HEK293 (cell line): ENCODE measurements around the gene LYPD6B.

Source experiments
- CTCF ChIA-PET: fragments of 350-600 bp; formaldehyde crosslinking; extraction: SDS; loops from one replicate; lab custom pipeline; 2021; ENCODE audit warnings: antibody characterized with exemption; lab: Yijun Ruan, JAX
- POLR2A ChIA-PET: fragments of 300-600 bp; formaldehyde crosslinking; extraction: SDS; loops from one replicate; lab custom pipeline; 2020; ENCODE audit warnings: antibody characterized with exemption, inconsistent platforms; lab: Yijun Ruan, JAX
- H3K27ac ChIP-seq: fragments of 200-500 bp; sonication (Bioruptor generic); 2 replicates; pipeline ENCODE4 v1.5.1; 2014; ENCODE audit warnings: low read depth, low read length, control low read depth, inconsistent platforms; ENCODE audit errors: extremely low read depth
- H3K36me3 ChIP-seq, 2 experiments: fragments of 200-500 bp in 1 of 2; sonication (Bioruptor generic) in 1 of 2; 1 replicate in 1 of 2; 2 replicates in 1 of 2; pipeline ENCODE4 v1.5.1; 2014 to 2017; ENCODE audit warnings: inconsistent platforms in 2 of 2, low read length in 2 of 2; ENCODE audit not compliant: control insufficient read depth in 2 of 2, insufficient read depth in 1 of 2
- H3K4me1 ChIP-seq: fragments of 200-500 bp; sonication (Bioruptor generic); 2 replicates; pipeline ENCODE4 v1.5.1; 2014; ENCODE audit warnings: mild to moderate bottlenecking, low read length, inconsistent platforms; ENCODE audit not compliant: control insufficient read depth, insufficient read depth
- H3K4me3 ChIP-seq: 2 replicates; pipeline ENCODE4 v1.5.1; 2011; ENCODE audit warnings: low read depth, mild to moderate bottlenecking, control low read depth, low read length, moderate library complexity
- H3K9me3 ChIP-seq: fragments of 200-500 bp; sonication (Bioruptor generic); 2 replicates; pipeline ENCODE4 v1.5.1; 2014; ENCODE audit warnings: low read depth, low read length, inconsistent platforms; ENCODE audit not compliant: control insufficient read depth, insufficient read depth
- GFI1B ChIP-seq: fragments of 450-650 bp; formaldehyde crosslinking; IDR thresholded peaks from 2 replicates; pipeline ENCODE4 v1.5.1; 2016; ENCODE audit warnings: missing biosample characterization, missing genetic modification characterization
- MZF1 ChIP-seq: fragments of 450-650 bp; formaldehyde crosslinking; IDR thresholded peaks from 2 replicates; pipeline ENCODE4 v1.5.1; 2017; ENCODE audit warnings: missing biosample characterization, missing genetic modification characterization, borderline replicate concordance
- OSR2 ChIP-seq: fragments of 450-650 bp; formaldehyde crosslinking; IDR thresholded peaks from 2 replicates; pipeline ENCODE4 v1.5.1; 2016; ENCODE audit warnings: missing biosample characterization, missing genetic modification characterization
- PRDM1 ChIP-seq: fragments of 450-650 bp; formaldehyde crosslinking; IDR thresholded peaks from 2 replicates; pipeline ENCODE4; 2016; ENCODE audit warnings: missing biosample characterization, missing genetic modification characterization
- RBAK ChIP-seq: fragments of 450-650 bp; formaldehyde crosslinking; IDR thresholded peaks from 2 replicates; pipeline ENCODE4 v1.5.1; 2016; ENCODE audit warnings: missing biosample characterization, missing genetic modification characterization
- SCRT1 ChIP-seq: fragments of 450-650 bp; formaldehyde crosslinking; IDR thresholded peaks from 2 replicates; pipeline ENCODE4 v1.5.1; 2016; ENCODE audit warnings: missing biosample characterization, missing genetic modification characterization, borderline replicate concordance
- SP7 ChIP-seq: fragments of 450-650 bp; formaldehyde crosslinking; IDR thresholded peaks from 2 replicates; pipeline ENCODE4 v1.5.1; 2016; ENCODE audit warnings: missing biosample characterization, missing genetic modification characterization
- TRIM28 ChIP-seq: IDR thresholded peaks from 2 replicates; pipeline ENCODE4 v1.6.1; 2011; ENCODE audit warnings: low read length, control low read depth, borderline replicate concordance
- YY2 ChIP-seq: fragments of 450-650 bp; formaldehyde crosslinking; IDR thresholded peaks from 2 replicates; pipeline ENCODE4 v1.5.1; 2016; ENCODE audit warnings: missing biosample characterization, missing genetic modification characterization
- ZBTB20 ChIP-seq: fragments of 450-650 bp; formaldehyde crosslinking; IDR thresholded peaks from 2 replicates; pipeline ENCODE4 v1.5.1; 2016; ENCODE audit warnings: missing biosample characterization, missing genetic modification characterization
- ZFP3 ChIP-seq: fragments of 450-650 bp; formaldehyde crosslinking; IDR thresholded peaks from 2 replicates; pipeline ENCODE4 v1.5.1; 2016; ENCODE audit warnings: low read depth, missing biosample characterization, missing genetic modification characterization
- ZFP37 ChIP-seq: fragments of 450-650 bp; formaldehyde crosslinking; IDR thresholded peaks from 2 replicates; pipeline ENCODE4 v1.5.1; 2016; ENCODE audit warnings: missing biosample characterization, missing genetic modification characterization
- ZNF112 ChIP-seq: fragments of 450-650 bp; formaldehyde crosslinking; IDR thresholded peaks from 2 replicates; pipeline ENCODE4 v1.5.0; 2017; ENCODE audit warnings: missing biosample characterization, missing genetic modification characterization
- ZNF169 ChIP-seq: fragments of 450-650 bp; formaldehyde crosslinking; IDR thresholded peaks from 2 replicates; pipeline ENCODE4 v1.5.1; 2016; ENCODE audit warnings: missing biosample characterization, missing genetic modification characterization
- ZNF202 ChIP-seq: fragments of 450-650 bp; formaldehyde crosslinking; IDR thresholded peaks from 2 replicates; pipeline ENCODE4 v1.5.1; 2016; ENCODE audit warnings: missing biosample characterization, missing genetic modification characterization, borderline replicate concordance
- ZNF248 ChIP-seq: fragments of 450-650 bp; formaldehyde crosslinking; IDR thresholded peaks from 2 replicates; pipeline ENCODE4 v1.5.1; 2017; ENCODE audit warnings: missing biosample characterization, missing genetic modification characterization
- ZNF302 ChIP-seq: fragments of 450-650 bp; formaldehyde crosslinking; IDR thresholded peaks from 2 replicates; pipeline ENCODE4 v1.5.1; 2016; ENCODE audit warnings: missing biosample characterization, missing genetic modification characterization, low read depth
- ZNF426 ChIP-seq: fragments of 450-650 bp; formaldehyde crosslinking; IDR thresholded peaks from 2 replicates; pipeline ENCODE4 v1.5.1; 2017; ENCODE audit warnings: missing biosample characterization, missing genetic modification characterization, mild to moderate bottlenecking, inconsistent platforms, moderate library complexity
- ZNF488 ChIP-seq: fragments of 450-650 bp; formaldehyde crosslinking; IDR thresholded peaks from 2 replicates; pipeline ENCODE4 v1.5.1; 2016; ENCODE audit warnings: missing biosample characterization, missing genetic modification characterization
- ZNF514 ChIP-seq: fragments of 450-650 bp; formaldehyde crosslinking; IDR thresholded peaks from 2 replicates; pipeline ENCODE4 v1.5.1; 2016; ENCODE audit warnings: missing biosample characterization, missing genetic modification characterization
- ZNF529 ChIP-seq: fragments of 450-650 bp; formaldehyde crosslinking; IDR thresholded peaks from 2 replicates; pipeline ENCODE4 v1.5.1; 2017; ENCODE audit warnings: missing genetic modification characterization, missing biosample characterization; ENCODE audit not compliant: insufficient replicate concordance
- ZNF530 ChIP-seq: fragments of 450-650 bp; formaldehyde crosslinking; IDR thresholded peaks from 2 replicates; pipeline ENCODE4 v1.5.1; 2016; ENCODE audit warnings: low read depth, missing biosample characterization, missing genetic modification characterization
- ZNF544 ChIP-seq: fragments of 450-650 bp; formaldehyde crosslinking; IDR thresholded peaks from 2 replicates; pipeline ENCODE4 v1.5.0; 2017; ENCODE audit warnings: missing biosample characterization, missing genetic modification characterization
- ZNF555 ChIP-seq: fragments of 450-650 bp; formaldehyde crosslinking; conservative IDR thresholded peaks from 2 replicates; pipeline ENCODE4 v1.5.1; 2017; ENCODE audit warnings: missing biosample characterization, mild to moderate bottlenecking, missing genetic modification characterization, inconsistent platforms
- ZNF623 ChIP-seq: fragments of 450-650 bp; formaldehyde crosslinking; IDR thresholded peaks from 2 replicates; pipeline ENCODE4 v1.5.1; 2016; ENCODE audit warnings: missing biosample characterization, missing genetic modification characterization
- ZNF658 ChIP-seq: fragments of 450-650 bp; formaldehyde crosslinking; IDR thresholded peaks from 2 replicates; pipeline ENCODE4; 2016; ENCODE audit warnings: missing biosample characterization, missing genetic modification characterization
- ZNF664 ChIP-seq: fragments of 450-650 bp; formaldehyde crosslinking; IDR thresholded peaks from 2 replicates; pipeline ENCODE4 v1.5.1; 2016; ENCODE audit warnings: missing biosample characterization, missing genetic modification characterization
- ZNF707 ChIP-seq: fragments of 450-650 bp; formaldehyde crosslinking; IDR thresholded peaks from 2 replicates; pipeline ENCODE4 v1.5.1; 2016; ENCODE audit warnings: missing biosample characterization, missing genetic modification characterization
- ZNF785 ChIP-seq: fragments of 450-650 bp; formaldehyde crosslinking; IDR thresholded peaks from 2 replicates; pipeline ENCODE4 v1.5.1; 2016; ENCODE audit warnings: missing biosample characterization, missing genetic modification characterization
- ZNF792 ChIP-seq: fragments of 450-650 bp; formaldehyde crosslinking; IDR thresholded peaks from 2 replicates; pipeline ENCODE4 v1.5.1; 2016; ENCODE audit warnings: missing biosample characterization, missing genetic modification characterization
- ZNF843 ChIP-seq: fragments of 450-650 bp; formaldehyde crosslinking; IDR thresholded peaks from 2 replicates; pipeline ENCODE4 v1.5.1; 2016; ENCODE audit warnings: missing biosample characterization, missing genetic modification characterization
- TF ChIP-seq, protein P1 (sequence below): fragments of 450-650 bp; formaldehyde crosslinking; IDR thresholded peaks from 2 replicates; pipeline ENCODE4 v1.5.0; 2017; ENCODE audit warnings: missing biosample characterization, missing genetic modification characterization, borderline replicate concordance
- TF ChIP-seq, protein P2 (sequence below): fragments of 450-650 bp; formaldehyde crosslinking; IDR thresholded peaks from 2 replicates; pipeline ENCODE4 v1.5.1; 2017; ENCODE audit warnings: missing biosample characterization, mild to moderate bottlenecking, missing genetic modification characterization, moderate library complexity

LYPD6B gene

GRCh38 chr2:149089068-149089467 lies 50.6 kb downstream of the LYPD6B start:
- ChIA-PET POLR2A (no interaction called here), CTCF (interaction anchor here (0.7 to 1.2 kb wide), 2 partner anchors 9 to 72 kb away, joined by 3 read pairs; no protein-coding TSS in a partner anchor)
- Histone ChIP-seq H3K4me3 (no peak overlapping the region), H3K9me3 (no peaks in the 10 kb centered on the region), H3K27ac (no peak overlapping the region), H3K4me1 (no peaks in the 10 kb centered on the region), H3K36me3 (no peaks in the 10 kb centered on the region)
- TF ChIP-seq ZNF623 (tag by site-specific recombination) (no peak), ZNF843 (no peak), ZNF302 (no peak), ZNF544 (tag by site-specific recombination) (no peak), PRDM1 (tag by site-specific recombination) (no peak), ZNF707 (tag by site-specific recombination) (no peak), ZNF202 (no peak), ZNF169 (no peak), ZNF426 (tag by site-specific recombination) (no peak), ZNF488 (tag by site-specific recombination) (no peak), SCRT1 (tag by site-specific recombination) (no peak), ZNF792 (tag by site-specific recombination) (no peak), ZNF555 (no peak), RBAK (tag by site-specific recombination) (no peak)

DNA sequence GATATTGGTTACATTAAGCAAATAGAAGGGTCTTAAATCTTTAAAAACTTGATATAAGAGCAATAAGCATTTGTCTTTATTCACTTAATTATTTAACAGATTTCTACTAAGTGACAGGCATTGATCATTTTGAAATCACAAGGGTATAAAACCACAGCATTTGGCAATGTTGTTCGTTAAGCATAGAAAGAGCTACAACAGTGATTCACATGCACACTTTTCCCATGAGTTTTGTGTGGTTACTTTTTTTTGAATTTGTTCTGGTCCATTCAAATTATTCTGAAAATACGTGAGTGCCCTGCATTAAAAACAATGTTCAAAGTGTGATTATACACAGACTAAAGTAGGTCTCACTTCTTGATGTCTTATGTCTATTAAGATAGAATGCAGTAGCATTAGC lies 52.2 kb downstream of the LYPD6B start:
- ChIA-PET CTCF (no interaction called here), POLR2A (no interaction called here)
- no peaks in the 10 kb centered on the region for H3K36me3 ChIP-seq
- no peak overlapping the region for H3K27ac ChIP-seq
- H3K4me3 ChIP-seq = no peak overlapping the region
- H3K9me3 ChIP-seq = no peaks in the 10 kb centered on the region
- H3K4me1 ChIP-seq = no peaks in the 10 kb centered on the region
- no peak for TF ChIP-seq ZNF112
- no peak for TF ChIP-seq MZF1
- TF ChIP-seq ZNF664 (tag by site-specific recombination) = no peak
- no peak for TF ChIP-seq GFI1B (tag by site-specific recombination)
- no peak for TF ChIP-seq ZFP37 (tag by site-specific recombination)
- no peak for TF ChIP-seq ZNF248 (tag by site-specific recombination)
- TF ChIP-seq OSR2 (tag by site-specific recombination) = no peak
- TF ChIP-seq ZNF514 (tag by site-specific recombination) = no peak
- no peak for TF ChIP-seq ZNF785 (tag by site-specific recombination)
- TF ChIP-seq SP7 (tag by site-specific recombination) = no peak
- no peak for TF ChIP-seq ZNF792 (tag by site-specific recombination)
- no peak for TF ChIP-seq ZFP3 (tag by site-specific recombination)
- TF ChIP-seq ZBTB20 (tag by site-specific recombination) = no peak
- TF ChIP-seq TRIM28 = no peak

- Histone ChIP-seq H3K4me1 (no peaks in the 10 kb centered on the region), H3K9me3 (no peaks in the 10 kb centered on the region), H3K36me3 (no peaks in the 10 kb centered on the region), H3K4me3 (no peak overlapping the region), H3K27ac (no peak overlapping the region)
- ChIA-PET CTCF (no interaction called here), POLR2A (no interaction called here)
- no peak for TF ChIP-seq ZNF529
- TF ChIP-seq, protein P1, sequence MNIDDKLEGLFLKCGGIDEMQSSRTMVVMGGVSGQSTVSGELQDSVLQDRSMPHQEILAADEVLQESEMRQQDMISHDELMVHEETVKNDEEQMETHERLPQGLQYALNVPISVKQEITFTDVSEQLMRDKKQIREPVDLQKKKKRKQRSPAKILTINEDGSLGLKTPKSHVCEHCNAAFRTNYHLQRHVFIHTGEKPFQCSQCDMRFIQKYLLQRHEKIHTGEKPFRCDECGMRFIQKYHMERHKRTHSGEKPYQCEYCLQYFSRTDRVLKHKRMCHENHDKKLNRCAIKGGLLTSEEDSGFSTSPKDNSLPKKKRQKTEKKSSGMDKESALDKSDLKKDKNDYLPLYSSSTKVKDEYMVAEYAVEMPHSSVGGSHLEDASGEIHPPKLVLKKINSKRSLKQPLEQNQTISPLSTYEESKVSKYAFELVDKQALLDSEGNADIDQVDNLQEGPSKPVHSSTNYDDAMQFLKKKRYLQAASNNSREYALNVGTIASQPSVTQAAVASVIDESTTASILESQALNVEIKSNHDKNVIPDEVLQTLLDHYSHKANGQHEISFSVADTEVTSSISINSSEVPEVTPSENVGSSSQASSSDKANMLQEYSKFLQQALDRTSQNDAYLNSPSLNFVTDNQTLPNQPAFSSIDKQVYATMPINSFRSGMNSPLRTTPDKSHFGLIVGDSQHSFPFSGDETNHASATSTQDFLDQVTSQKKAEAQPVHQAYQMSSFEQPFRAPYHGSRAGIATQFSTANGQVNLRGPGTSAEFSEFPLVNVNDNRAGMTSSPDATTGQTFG (tag by site-specific recombination) = no peak
- no peak for TF ChIP-seq RBAK (tag by site-specific recombination)
- no peak for TF ChIP-seq YY2
- TF ChIP-seq, protein P2, sequence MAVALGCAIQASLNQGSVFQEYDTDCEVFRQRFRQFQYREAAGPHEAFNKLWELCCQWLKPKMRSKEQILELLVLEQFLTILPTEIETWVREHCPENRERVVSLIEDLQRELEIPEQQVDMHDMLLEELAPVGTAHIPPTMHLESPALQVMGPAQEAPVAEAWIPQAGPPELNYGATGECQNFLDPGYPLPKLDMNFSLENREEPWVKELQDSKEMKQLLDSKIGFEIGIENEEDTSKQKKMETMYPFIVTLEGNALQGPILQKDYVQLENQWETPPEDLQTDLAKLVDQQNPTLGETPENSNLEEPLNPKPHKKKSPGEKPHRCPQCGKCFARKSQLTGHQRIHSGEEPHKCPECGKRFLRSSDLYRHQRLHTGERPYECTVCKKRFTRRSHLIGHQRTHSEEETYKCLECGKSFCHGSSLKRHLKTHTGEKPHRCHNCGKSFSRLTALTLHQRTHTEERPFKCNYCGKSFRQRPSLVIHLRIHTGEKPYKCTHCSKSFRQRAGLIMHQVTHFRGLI (tag by site-specific recombination) = no peak
- TF ChIP-seq ZNF658 (tag by site-specific recombination) = no peak
- no peak for TF ChIP-seq ZNF530 (tag by site-specific recombination)
Observed at GRCh38 chr2:149093579-149093978, 55.1 kb downstream of the LYPD6B start.
